RPMI8226 (cell line): ENCODE results near the gene PRPF38B.

Source experiments
- DNase-seq: peaks from one replicate; pipeline ENCODE4 v3.0.0-alpha.2; 2015

The PRPF38B gene

GRCh38 chr1:108718927-108719655, 27.0 kb downstream of the PRPF38B start:
- no peak for DNase-seq

- peak; percentile 15 for DNase-seq
Measured at GRCh38 chr1:108719656-108720435, 27.7 kb downstream of the PRPF38B start.

GRCh38 chr1:108722292-108722691, 30.2 kb downstream of the PRPF38B start:
- DNase-seq: peak; percentile 19

GRCh38 chr1:108725906-108726305, 33.8 kb downstream of the PRPF38B start:
- DNase-seq: no peak

GRCh38 chr1:108728327-108728923, 36.3 kb downstream of the PRPF38B start:
- no peak for DNase-seq

- no peak for DNase-seq
Measured at GRCh38 chr1:108729481-108729880, 37.4 kb downstream of the PRPF38B start.

GRCh38 chr1:108732398-108732797, 40.3 kb downstream of the PRPF38B start:
- DNase-seq: no peak

- DNase-seq: no peak
Measured at GRCh38 chr1:108734171-108734865, 42.2 kb downstream of the PRPF38B start.

GRCh38 chr1:108742253-108742652, 50.1 kb downstream of the PRPF38B start:
- DNase-seq: no peak

GRCh38 chr1:108745980-108746381, 53.9 kb downstream of the PRPF38B start:
- DNase-seq: no peak

- peak; percentile 96 for DNase-seq
Measured at GRCh38 chr1:108746382-108747170, 54.5 kb downstream of the PRPF38B start, which contains the start of gene STXBP3. TSS of gene STXBP3 (plus strand) at chr1:108746674. CDS start at chr1:108746738, 64 bp downstream.

- DNase-seq: peak; percentile 57
Measured at GRCh38 chr1:108747171-108747850, 55.2 kb downstream of the PRPF38B start.

- no peak for DNase-seq
Measured at GRCh38 chr1:108747898-108748297, 55.8 kb downstream of the PRPF38B start.

- DNase-seq: no peak
Measured at GRCh38 chr1:108749081-108749480, 57.0 kb downstream of the PRPF38B start.

GRCh38 chr1:108750476-108751181, 58.5 kb downstream of the PRPF38B start:
- DNase-seq: no peak
